A673 (cell line): ENCODE data around the gene THADA. TPM values are rescaled to one million over a fixed set of nuclear protein-coding genes. Genes with fewer than 3 reads are reported as not detected.

Source experiments
- BruUV-seq: library from RNA; stranded (reverse); fragments of 400-500 nt; replicated peaks from 2 replicates; lab custom pipeline; 2021; lab: Mats Ljungman, UMichigan
- CTCF ChIA-PET: fragments of 300-600 bp; sonication (Branson Sonifier 250); formaldehyde crosslinking; loops from one replicate; lab custom pipeline; 2022; ENCODE audit warnings: antibody characterized with exemption; lab: Charles Lee
- POLR2A ChIA-PET: fragments of 300-600 bp; sonication (Branson Sonifier 250); formaldehyde crosslinking; loops from one replicate; lab custom pipeline; 2022; ENCODE audit warnings: antibody characterized with exemption; ENCODE audit not compliant: low non-redundant PET; lab: Charles Lee
- DNase-seq: peaks from one replicate; pipeline ENCODE4 v3.0.0-alpha.2; 2015; ENCODE audit warnings: low spot score
- H3K27ac ChIP-seq: fragments of 200-600 bp; sonication (generic); 2 replicates; pipeline ENCODE4 v1.5.1; 2016; ENCODE audit warnings: mixed run types, low read depth, mild to moderate bottlenecking, mixed read lengths, antibody characterized with exemption, low read length; ENCODE audit not compliant: poor library complexity, severe bottlenecking
- H3K27me3 ChIP-seq: fragments of 200-600 bp; sonication (generic); replicated peaks from 2 replicates; pipeline ENCODE4 v1.6.1; 2017; ENCODE audit warnings: mixed run types, low read depth, mild to moderate bottlenecking, mixed read lengths, antibody characterized with exemption, low read length; ENCODE audit not compliant: insufficient read depth, poor library complexity
- H3K36me3 ChIP-seq: fragments of 200-600 bp; sonication (generic); 2 replicates; pipeline ENCODE4 v1.6.1; 2016; ENCODE audit warnings: mixed run types, mild to moderate bottlenecking, mixed read lengths, antibody characterized with exemption, low read length; ENCODE audit not compliant: insufficient read depth, poor library complexity, severe bottlenecking
- H3K4me1 ChIP-seq: fragments of 200-600 bp; sonication (generic); 2 replicates; pipeline ENCODE4 v1.6.1; 2017; ENCODE audit warnings: mixed run types, mild to moderate bottlenecking, mixed read lengths, antibody characterized with exemption, low read length; ENCODE audit not compliant: insufficient read depth, poor library complexity, severe bottlenecking
- H3K4me3 ChIP-seq: fragments of 200-600 bp; sonication (generic); 2 replicates; pipeline ENCODE4 v1.5.1; 2016; ENCODE audit warnings: low read depth, mixed run types, mild to moderate bottlenecking, mixed read lengths, low read length; ENCODE audit not compliant: poor library complexity, severe bottlenecking
- H3K9me3 ChIP-seq: fragments of 200-600 bp; sonication (generic); 2 replicates; pipeline ENCODE4 v1.6.1; 2016; ENCODE audit warnings: mixed run types, low read depth, mild to moderate bottlenecking, mixed read lengths, antibody characterized with exemption, low read length; ENCODE audit not compliant: poor library complexity, severe bottlenecking
- EZH2 ChIP-seq: fragments of 200-600 bp; sonication (generic); IDR thresholded peaks from 2 replicates; pipeline ENCODE4 v1.6.1; 2017; ENCODE audit warnings: borderline replicate concordance, low read depth, mild to moderate bottlenecking, mixed read lengths, antibody characterized with exemption, low read length; ENCODE audit not compliant: poor library complexity, severe bottlenecking
- intact Hi-C: fragments of 100-400 bp; cut with micrococcal nuclease; formaldehyde crosslinking; loops from one replicate; pipeline ENCODE4 v1.10.0; 2022; ENCODE audit not compliant: unreplicated experiment
- total RNA-seq: library from RNA; stranded (reverse); gene quantifications from 2 replicates; pipeline ENCODE4 v1.2.3, GENCODE V29; 2021
- TF ChIP-seq, protein P1 (sequence below): fragments of 300-800, 200-600 bp; sonication (generic); conservative IDR thresholded peaks from 2 replicates; pipeline ENCODE4 v1.5.1; 2017; ENCODE audit warnings: low read depth, mild to moderate bottlenecking, antibody characterized with exemption, low read length, moderate library complexity, mixed read lengths

Gene THADA
- total RNA-seq, 1 experiment from 2014 or later = 39.7 TPM

- TF ChIP-seq EZH2 = no peak
- TF ChIP-seq, protein P1, sequence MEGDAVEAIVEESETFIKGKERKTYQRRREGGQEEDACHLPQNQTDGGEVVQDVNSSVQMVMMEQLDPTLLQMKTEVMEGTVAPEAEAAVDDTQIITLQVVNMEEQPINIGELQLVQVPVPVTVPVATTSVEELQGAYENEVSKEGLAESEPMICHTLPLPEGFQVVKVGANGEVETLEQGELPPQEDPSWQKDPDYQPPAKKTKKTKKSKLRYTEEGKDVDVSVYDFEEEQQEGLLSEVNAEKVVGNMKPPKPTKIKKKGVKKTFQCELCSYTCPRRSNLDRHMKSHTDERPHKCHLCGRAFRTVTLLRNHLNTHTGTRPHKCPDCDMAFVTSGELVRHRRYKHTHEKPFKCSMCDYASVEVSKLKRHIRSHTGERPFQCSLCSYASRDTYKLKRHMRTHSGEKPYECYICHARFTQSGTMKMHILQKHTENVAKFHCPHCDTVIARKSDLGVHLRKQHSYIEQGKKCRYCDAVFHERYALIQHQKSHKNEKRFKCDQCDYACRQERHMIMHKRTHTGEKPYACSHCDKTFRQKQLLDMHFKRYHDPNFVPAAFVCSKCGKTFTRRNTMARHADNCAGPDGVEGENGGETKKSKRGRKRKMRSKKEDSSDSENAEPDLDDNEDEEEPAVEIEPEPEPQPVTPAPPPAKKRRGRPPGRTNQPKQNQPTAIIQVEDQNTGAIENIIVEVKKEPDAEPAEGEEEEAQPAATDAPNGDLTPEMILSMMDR = no peak
- Histone ChIP-seq H3K4me1 (peaks cover 7% of the 10 kb centered on the region), H3K4me3 (no peak overlapping the region), H3K9me3 (no peaks in the 10 kb centered on the region), H3K27ac (no peak overlapping the region), H3K27me3 (no peaks in the 10 kb centered on the region), H3K36me3 (no peaks in the 10 kb centered on the region)
- DNase-seq = no peak
- intact Hi-C loops = no loop called here
- BruUV-seq = no TSS peak
- ChIA-PET CTCF (no interaction called here), POLR2A (interaction anchor here (0.5 kb wide), 1 partner anchor 10 kb away, joined by 4 read pairs; no protein-coding TSS in a partner anchor)
Observed at GRCh38 chr2:43233218-43234212, 362.3 kb downstream of the THADA start.

DNA sequence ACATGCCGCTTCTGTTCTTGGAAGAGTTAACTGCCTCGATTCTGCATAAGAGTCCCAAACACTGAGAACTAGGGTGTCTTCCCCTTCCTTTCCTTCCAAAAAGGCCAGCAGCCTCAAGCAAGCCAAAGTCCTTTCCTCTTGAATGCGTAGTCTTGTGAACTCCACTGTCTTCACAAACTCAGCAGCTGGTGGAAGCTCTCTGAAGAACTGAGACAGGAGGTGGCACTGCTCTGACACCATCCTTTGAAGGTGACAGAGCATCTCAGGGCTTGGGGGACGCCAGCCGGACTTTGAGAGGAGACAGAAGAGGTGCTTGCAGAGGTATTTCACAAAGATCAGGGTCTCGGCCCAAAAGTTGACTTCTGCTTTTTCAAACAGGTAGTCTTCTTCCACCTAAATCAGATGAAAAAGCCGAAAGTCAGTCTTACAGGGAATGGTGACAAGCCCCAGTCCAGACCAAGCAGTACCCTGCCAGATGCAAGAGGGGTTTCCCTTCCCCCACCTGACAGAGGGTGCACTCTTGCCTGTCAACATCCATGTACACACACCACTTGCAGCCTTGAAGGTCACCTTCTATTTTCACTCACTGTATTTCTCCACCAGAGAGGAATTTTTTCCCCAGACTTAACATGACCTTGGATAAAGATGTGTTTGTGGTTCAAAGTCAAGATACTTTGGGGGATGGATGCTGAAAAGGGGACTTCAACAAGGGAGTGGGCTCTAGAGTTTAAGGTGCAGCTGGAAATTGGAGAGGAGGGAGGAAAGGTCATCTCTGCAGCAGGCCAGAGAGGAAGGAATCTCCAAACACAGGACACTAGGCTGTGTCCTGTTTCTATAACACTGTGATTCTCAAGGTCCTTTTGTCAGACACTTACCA lies 364.6 kb downstream of the THADA start:
- TF ChIP-seq, protein P1 = no peak
- TF ChIP-seq EZH2 = no peak
- H3K27me3 ChIP-seq = no peaks in the 10 kb centered on the region
- BruUV-seq = no TSS peak
- DNase-seq = no peak
- POLR2A ChIA-PET = no interaction called here
- no peak overlapping the region for H3K4me3 ChIP-seq
- no peaks in the 10 kb centered on the region for H3K36me3 ChIP-seq
- H3K27ac ChIP-seq = no peak overlapping the region
- intact Hi-C loops = no loop called here
- H3K4me1 ChIP-seq = peaks cover 16% of the 10 kb centered on the region
- no peaks in the 10 kb centered on the region for H3K9me3 ChIP-seq
- CTCF ChIA-PET = interaction anchor here (0.5 kb wide), 1 partner anchor 14 kb away, joined by 10 read pairs; no protein-coding TSS in a partner anchor

DNA sequence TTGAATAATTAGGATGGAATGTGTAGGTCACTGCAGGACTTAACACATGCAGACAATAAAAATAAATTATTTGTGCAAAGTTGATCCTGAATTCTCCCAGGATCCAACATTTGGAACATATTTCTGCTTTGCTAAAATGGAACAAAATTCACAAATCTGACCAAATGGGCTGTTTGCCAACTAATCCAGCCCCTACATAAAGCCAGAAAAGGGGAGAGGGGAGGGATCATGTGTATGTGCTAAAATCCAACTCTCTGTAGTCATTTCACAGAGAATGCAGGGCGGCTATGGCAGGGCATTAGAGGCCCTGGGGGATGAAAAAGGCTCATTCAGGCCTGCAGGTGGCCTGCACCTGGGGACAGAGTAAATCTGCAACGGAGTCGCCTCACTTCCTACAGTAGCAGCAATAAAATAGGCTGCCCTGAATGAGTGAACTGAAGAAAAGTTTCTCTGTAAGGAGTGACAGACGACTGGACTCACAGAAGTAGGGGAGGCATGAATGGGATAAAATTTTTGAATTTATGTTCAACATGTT lies 365.4 kb downstream of the THADA start:
- no TSS peak for BruUV-seq

More for the DNA sequence above, 365.4 kb downstream of the THADA start:
- no peak overlapping the region for H3K4me3 ChIP-seq
- no peaks in the 10 kb centered on the region for H3K9me3 ChIP-seq
- H3K4me1 ChIP-seq = peaks cover 16% of the 10 kb centered on the region
- no peaks in the 10 kb centered on the region for H3K27me3 ChIP-seq
- intact Hi-C loops = no loop called here
- CTCF ChIA-PET = interaction anchor here (0.5 kb wide), 1 partner anchor 13 kb away, joined by 10 read pairs; no protein-coding TSS in a partner anchor
- POLR2A ChIA-PET = no interaction called here
- no peaks in the 10 kb centered on the region for H3K36me3 ChIP-seq
- no peak overlapping the region for H3K27ac ChIP-seq
- no peak for TF ChIP-seq EZH2
- TF ChIP-seq, protein P1 = no peak
- no peak for DNase-seq
